Sigmoid colon (tissue), 4 donors: ENCODE data around the gene IL36G.

Source experiments
- CTCF ChIP-seq, 4 experiments: fragments of 450-650 bp in 3 of 4; fragments of 200-600 bp in 1 of 4; IDR thresholded peaks; one replicate each; pipeline ENCODE4 v1.5.1; 2016 to 2019; ENCODE audit warnings: antibody characterized with exemption in 4 of 4, mild to moderate bottlenecking in 3 of 4, moderate library complexity in 2 of 4
- EP300 ChIP-seq, 4 donors: sonication (generic); formaldehyde crosslinking; IDR thresholded peaks; one replicate each; pipeline ENCODE4 v1.6.1; 2017; ENCODE audit warnings: antibody characterized with exemption in 4 of 4
- POLR2A ChIP-seq, 2 donors: fragments of 450-650 bp; IDR thresholded peaks; one replicate each; pipeline ENCODE4 v1.6.1; 2016; ENCODE audit warnings: antibody characterized with exemption in 2 of 2, mild to moderate bottlenecking in 2 of 2, moderate library complexity in 2 of 2
- POLR2AphosphoS5 ChIP-seq, 4 donors: sonication (generic); formaldehyde crosslinking; IDR thresholded peaks; one replicate each; pipeline ENCODE4 v1.6.1; 2017; ENCODE audit warnings: antibody characterized with exemption in 4 of 4

- TF ChIP-seq CTCF (IDR thresholded peaks at IDR 0.05) (no peak), POLR2A (IDR thresholded peaks at IDR 0.05) (no peak), POLR2AphosphoS5 (IDR thresholded peaks at IDR 0.05) (no peak), EP300 (IDR thresholded peaks at IDR 0.05) (no peak)
Observed at GRCh38 chr2:113000436-113000835, 22.6 kb downstream of the IL36G start.
